ENCODE data around the gene CD1E. TPM values are rescaled to one million over a fixed set of nuclear protein-coding genes. Genes with fewer than 3 reads are reported as not detected.

CD1E gene
- total and polyA plus RNA-seq, 10 of the 15 experiments (the other 5 are each of a cell fraction or from before 2014, with no cell fraction given), result 0.05 to 0.07 (median 0.05) TPM; not detected in 7

GRCh38 chr1:158331106-158331425 is 22.6 kb upstream of the CD1E start:
- Histone ChIP-seq H2AFZ (ENCODE audit: control insufficient read depth, low read depth, low read length) (no peak overlapping the region), H3K4me2 (ENCODE audit: control insufficient read depth, insufficient read depth) (no peak overlapping the region), H3K79me2 (ENCODE audit: control insufficient read depth, insufficient read depth, low read length) (no peaks in the 10 kb centered on the region), H4K20me1 (ENCODE audit: control insufficient read depth, insufficient read depth) (no peaks in the 10 kb centered on the region), H3K36me3 (ENCODE audit: control insufficient read depth in 2 of 2, insufficient read depth in 2 of 2, low read length in 1 of 2) (no peaks in the 10 kb centered on the region), H3K27ac (ENCODE audit: control insufficient read depth, insufficient read depth) (no peak overlapping the region), H3K27me3 (replicated peaks in 1 of 2; ENCODE audit: control insufficient read depth in 2 of 2, insufficient read depth in 2 of 2, low read length in 1 of 2) (no peaks in the 10 kb centered on the region), H3K4me1 (ENCODE audit: control insufficient read depth, insufficient read depth, low read length) (peaks cover 4% of the 10 kb centered on the region), H3K4me3 (no peak overlapping the region), H3K9me3 (replicated peaks; ENCODE audit: control insufficient read depth, insufficient read depth, low read length) (no peaks in the 10 kb centered on the region), H3K9ac (ENCODE audit: control insufficient read depth, insufficient read depth, low read length) (no peak overlapping the region)
- POLR2A ChIA-PET, result no interaction called here
- in situ Hi-C loops (cut with MboI), result loop anchor here (10.0 kb wide), 1 partner anchor 126 kb away; no protein-coding TSS in a partner anchor
- no peak for ATAC-seq
- FAIRE-seq, result no peak
- CTCF ChIA-PET, result interaction anchor here (1.0 to 12.2 kb wide), 7 partner anchors 44 to 667 kb away, joined by 3 to 267 read pairs (median 13); no protein-coding TSS in a partner anchor
- SMC1A ChIA-PET (ENCODE audit: uncharacterized antibody, unreplicated experiment), result interaction anchor here (0.6 to 6.8 kb wide), 6 partner anchors 71 to 156 kb away, joined by 4 to 172 read pairs (median 7); no protein-coding TSS in a partner anchor
- BruUV-seq (replicated peaks), result no TSS peak
- 29% methylated on average over 1 of the region's 1 CpG for WGBS (ENCODE audit: insufficient coverage, insufficient replicate concordance, low lambda C conversion rate, missing lambda C conversion rate)
- RAD21 ChIA-PET (ENCODE audit: unreplicated experiment), result interaction anchor here (0.5 to 10.6 kb wide), 4 partner anchors 78 to 212 kb away, joined by 3 to 179 read pairs (median 48); no protein-coding TSS in a partner anchor
- no peak for DNase-seq (ENCODE audit: low read depth, low spot score)
- intact Hi-C loops (cut with micrococcal nuclease; ENCODE audit: unreplicated experiment), result no loop called here
- TF ChIP-seq JUNB (IDR thresholded peaks at IDR 0.05), result no peak
- no peak for TF ChIP-seq CEBPB (IDR thresholded peaks at IDR 0.05; ENCODE audit: borderline replicate concordance in 1 of 2, low read depth in 2 of 2, low read length in 2 of 2)
- TF ChIP-seq RELA (IDR thresholded peaks at IDR 0.05; ENCODE audit: borderline replicate concordance, partially characterized antibody), result no peak
- TF ChIP-seq USF1 (IDR thresholded peaks at IDR 0.05; ENCODE audit: borderline replicate concordance, extremely low read length, insufficient read depth, low read depth, low read length), result no peak
- no peak for TF ChIP-seq MYB (IDR thresholded peaks at IDR 0.05; ENCODE audit: borderline replicate concordance, low read depth, low read length)
- no peak for TF ChIP-seq RB1 (IDR thresholded peaks at IDR 0.05; ENCODE audit: borderline replicate concordance)
- no peak for TF ChIP-seq ZBTB11 (CRISPR knock-in tag; IDR thresholded peaks at IDR 0.05)
- no peak for TF ChIP-seq E2F4 (IDR thresholded peaks at IDR 0.05; ENCODE audit: low read depth, low read length)
- TF ChIP-seq RFX5 (IDR thresholded peaks at IDR 0.05; ENCODE audit: low read depth, low read length), result no peak
- TF ChIP-seq ESRRA (IDR thresholded peaks at IDR 0.05; ENCODE audit: low read length), result no peak
- TF ChIP-seq TCF7 (IDR thresholded peaks at IDR 0.05; ENCODE audit: borderline replicate concordance), result no peak
- TF ChIP-seq MEF2A (IDR thresholded peaks at IDR 0.05; ENCODE audit: insufficient read depth, low read depth, low read length), result no peak
- no peak for TF ChIP-seq SKIL (IDR thresholded peaks at IDR 0.05; ENCODE audit: low read depth, poor library complexity, severe bottlenecking)
- TF ChIP-seq SMARCA5 (IDR thresholded peaks at IDR 0.05), result no peak
- TF ChIP-seq ZNF384 (IDR thresholded peaks at IDR 0.05; ENCODE audit: borderline replicate concordance, low read depth, low read length), result no peak
- TF ChIP-seq STAT1 (conservative IDR thresholded peaks at IDR 0.05), result no peak
- no peak for TF ChIP-seq ZBED1 (IDR thresholded peaks at IDR 0.05; ENCODE audit: borderline replicate concordance)
- TF ChIP-seq GATAD2B (conservative IDR thresholded peaks at IDR 0.05; ENCODE audit: low read depth), result no peak
- TF ChIP-seq TBL1XR1 (IDR thresholded peaks at IDR 0.05; ENCODE audit: low read depth, low read length), result no peak
